BJ (cell line): ENCODE results near the gene TNFRSF8. TPM values are rescaled to one million over a fixed set of nuclear protein-coding genes. Genes with fewer than 3 reads are reported as not detected.

ENCODE experiments used
- CTCF ChIA-PET: fragments of 350-600 bp; formaldehyde crosslinking; extraction: SDS; loops from one replicate; lab custom pipeline; 2021; ENCODE audit warnings: antibody characterized with exemption, inconsistent platforms; lab: Yijun Ruan, JAX
- POLR2A ChIA-PET: fragments of 300-600 bp; sonication (Branson Sonifier 250); formaldehyde crosslinking; extraction: SDS; loops from one replicate; lab custom pipeline; 2021; ENCODE audit warnings: antibody characterized with exemption; lab: Charles Lee
- DNase-seq: peaks from one replicate; pipeline ENCODE4 v3.0.0-alpha.2; 2011; ENCODE audit warnings: low read depth
- H3K27me3 ChIP-seq: 2 replicates; pipeline ENCODE4 v1.6.0; 2011; ENCODE audit warnings: low read length; ENCODE audit not compliant: control insufficient read depth, insufficient read depth
- H3K36me3 ChIP-seq: 2 replicates; pipeline ENCODE4 v1.5.1; 2011; ENCODE audit warnings: low read length; ENCODE audit not compliant: control insufficient read depth, insufficient read depth
- H3K4me3 ChIP-seq: 2 replicates; pipeline ENCODE4 v1.5.1; 2011; ENCODE audit warnings: low read depth, mild to moderate bottlenecking, control low read depth, low read length
- polyA plus RNA-seq: library from polyadenylated mRNA; depleted of rRNA; stranded (reverse); fragments of >200 nt; gene quantifications from 2 replicates; pipeline ENCODE4 v1.2.3, GENCODE V29; 2011
- TF ChIP-seq, protein P1 (sequence below): IDR thresholded peaks from 2 replicates; pipeline ENCODE4 v1.5.1; 2011; ENCODE audit warnings: low read depth, mild to moderate bottlenecking, control low read depth, inconsistent platforms, low read length, moderate library complexity; ENCODE audit not compliant: insufficient read depth

Gene TNFRSF8
- polyA plus RNA-seq, 1 experiment = not detected

DNA sequence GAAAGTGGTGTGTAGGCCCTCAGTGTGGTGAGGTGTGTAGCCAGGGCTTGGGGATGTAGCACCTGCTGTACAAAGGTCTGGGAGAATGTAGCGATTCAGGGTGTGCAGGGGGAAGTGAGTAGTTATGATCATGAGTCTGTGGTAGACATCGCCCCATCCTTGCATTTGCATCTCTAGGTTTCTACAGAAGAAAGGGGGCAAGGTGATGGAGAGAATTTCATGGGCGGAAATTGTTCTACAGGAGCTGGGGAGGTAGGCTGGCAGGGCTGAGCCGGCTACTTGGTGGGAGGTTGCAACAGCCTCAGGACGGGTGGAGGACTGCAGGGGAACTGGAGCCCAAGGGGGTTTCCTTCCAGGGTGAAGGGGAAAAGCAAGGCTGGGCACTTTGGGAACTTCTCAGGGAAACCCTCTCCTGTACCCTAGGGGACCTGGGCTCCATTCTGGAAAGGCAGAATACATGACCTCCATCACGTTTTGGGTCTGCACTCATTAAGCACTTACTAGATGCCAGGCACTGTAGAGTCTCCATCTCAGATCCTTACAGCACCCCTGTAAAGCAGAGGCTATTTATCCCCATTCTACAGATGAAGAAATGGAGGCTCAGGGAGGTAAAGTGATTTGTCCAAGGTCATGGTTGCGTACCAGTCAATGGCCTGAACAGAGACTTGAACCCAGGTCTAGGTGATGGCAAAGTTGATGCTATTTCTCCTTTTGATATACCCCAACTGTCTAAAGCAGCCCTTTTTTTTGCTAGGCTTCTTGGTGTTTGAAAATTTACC lies 89.2 kb downstream of the TNFRSF8 start:
- TF ChIP-seq, protein P1, sequence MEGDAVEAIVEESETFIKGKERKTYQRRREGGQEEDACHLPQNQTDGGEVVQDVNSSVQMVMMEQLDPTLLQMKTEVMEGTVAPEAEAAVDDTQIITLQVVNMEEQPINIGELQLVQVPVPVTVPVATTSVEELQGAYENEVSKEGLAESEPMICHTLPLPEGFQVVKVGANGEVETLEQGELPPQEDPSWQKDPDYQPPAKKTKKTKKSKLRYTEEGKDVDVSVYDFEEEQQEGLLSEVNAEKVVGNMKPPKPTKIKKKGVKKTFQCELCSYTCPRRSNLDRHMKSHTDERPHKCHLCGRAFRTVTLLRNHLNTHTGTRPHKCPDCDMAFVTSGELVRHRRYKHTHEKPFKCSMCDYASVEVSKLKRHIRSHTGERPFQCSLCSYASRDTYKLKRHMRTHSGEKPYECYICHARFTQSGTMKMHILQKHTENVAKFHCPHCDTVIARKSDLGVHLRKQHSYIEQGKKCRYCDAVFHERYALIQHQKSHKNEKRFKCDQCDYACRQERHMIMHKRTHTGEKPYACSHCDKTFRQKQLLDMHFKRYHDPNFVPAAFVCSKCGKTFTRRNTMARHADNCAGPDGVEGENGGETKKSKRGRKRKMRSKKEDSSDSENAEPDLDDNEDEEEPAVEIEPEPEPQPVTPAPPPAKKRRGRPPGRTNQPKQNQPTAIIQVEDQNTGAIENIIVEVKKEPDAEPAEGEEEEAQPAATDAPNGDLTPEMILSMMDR = no peak
- Histone ChIP-seq H3K27me3 (no peaks in the 10 kb centered on the region), H3K36me3 (no peaks in the 10 kb centered on the region), H3K4me3 (no peak overlapping the region)
- DNase-seq = no peak
- ChIA-PET CTCF (interaction anchor here (1.0 to 1.4 kb wide), 3 partner anchors 9 to 31 kb away, joined by 3 to 5 read pairs (median 5); no protein-coding TSS in a partner anchor), POLR2A (no interaction called here)

DNA sequence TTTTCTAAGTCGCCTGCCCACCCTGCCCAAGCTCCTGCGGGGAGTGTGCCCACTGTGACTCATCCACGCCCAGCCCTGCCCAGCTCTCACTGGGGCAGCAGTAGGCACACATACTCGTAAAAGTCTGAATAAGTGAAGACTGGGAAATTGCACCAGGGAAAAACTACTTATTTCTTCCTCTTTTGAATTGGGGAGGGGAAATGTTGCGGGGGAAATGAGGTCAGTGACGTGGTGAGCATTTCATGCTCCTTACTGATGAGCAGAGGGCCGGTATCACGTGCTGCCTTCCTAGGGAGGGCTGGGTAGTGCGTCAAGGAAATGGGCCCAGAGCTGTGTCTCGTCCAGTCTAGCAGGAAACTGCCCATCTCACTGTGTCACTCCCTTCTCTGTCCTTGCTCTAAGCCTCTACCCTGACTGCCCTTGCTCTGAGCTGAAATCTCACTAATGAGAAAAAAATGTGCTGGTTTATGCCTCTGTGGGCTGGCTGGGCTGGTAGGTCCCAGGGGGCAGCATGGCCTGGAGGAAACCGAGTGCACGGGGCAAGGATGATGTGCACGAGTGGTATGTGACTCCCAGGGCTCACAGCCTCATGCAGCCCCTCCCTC lies 90.2 kb downstream of the TNFRSF8 start:
- POLR2A ChIA-PET = no interaction called here
- CTCF ChIA-PET = interaction anchor here (1.0 to 1.4 kb wide), 4 partner anchors 8 to 31 kb away, joined by 3 to 5 read pairs (median 4); no protein-coding TSS in a partner anchor
- Histone ChIP-seq H3K4me3 (no peak overlapping the region), H3K27me3 (no peaks in the 10 kb centered on the region), H3K36me3 (no peaks in the 10 kb centered on the region)
- DNase-seq = peak; percentile 56
- TF ChIP-seq, protein P1 = peak; percentile 18; the same call in 1 of the 2 replicates

DNA sequence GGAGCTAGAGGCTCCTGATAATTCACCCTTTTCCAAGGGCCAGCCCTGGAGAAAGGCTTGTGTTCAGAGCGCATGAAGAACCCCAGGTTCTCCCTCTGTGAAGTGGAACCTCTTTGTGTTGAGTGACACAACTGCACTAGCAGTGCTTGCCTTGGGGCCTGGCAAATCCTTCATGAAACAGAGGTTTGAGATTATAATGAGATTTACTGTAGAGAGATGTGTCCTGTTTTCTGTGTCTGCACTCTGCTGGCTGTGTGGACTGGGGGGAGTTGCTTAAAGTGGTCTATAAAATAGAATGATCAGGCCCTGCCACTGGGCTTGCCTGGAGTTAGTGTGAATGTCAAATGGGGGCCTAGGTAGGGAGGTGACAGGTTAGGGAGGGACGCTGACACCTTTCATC lies 92.2 kb downstream of the TNFRSF8 start:
- ChIA-PET POLR2A (no interaction called here), CTCF (no interaction called here)
- Histone ChIP-seq H3K36me3 (no peaks in the 10 kb centered on the region), H3K27me3 (no peaks in the 10 kb centered on the region), H3K4me3 (no peak overlapping the region)
- TF ChIP-seq, protein P1 = no peak
- no peak for DNase-seq

DNA sequence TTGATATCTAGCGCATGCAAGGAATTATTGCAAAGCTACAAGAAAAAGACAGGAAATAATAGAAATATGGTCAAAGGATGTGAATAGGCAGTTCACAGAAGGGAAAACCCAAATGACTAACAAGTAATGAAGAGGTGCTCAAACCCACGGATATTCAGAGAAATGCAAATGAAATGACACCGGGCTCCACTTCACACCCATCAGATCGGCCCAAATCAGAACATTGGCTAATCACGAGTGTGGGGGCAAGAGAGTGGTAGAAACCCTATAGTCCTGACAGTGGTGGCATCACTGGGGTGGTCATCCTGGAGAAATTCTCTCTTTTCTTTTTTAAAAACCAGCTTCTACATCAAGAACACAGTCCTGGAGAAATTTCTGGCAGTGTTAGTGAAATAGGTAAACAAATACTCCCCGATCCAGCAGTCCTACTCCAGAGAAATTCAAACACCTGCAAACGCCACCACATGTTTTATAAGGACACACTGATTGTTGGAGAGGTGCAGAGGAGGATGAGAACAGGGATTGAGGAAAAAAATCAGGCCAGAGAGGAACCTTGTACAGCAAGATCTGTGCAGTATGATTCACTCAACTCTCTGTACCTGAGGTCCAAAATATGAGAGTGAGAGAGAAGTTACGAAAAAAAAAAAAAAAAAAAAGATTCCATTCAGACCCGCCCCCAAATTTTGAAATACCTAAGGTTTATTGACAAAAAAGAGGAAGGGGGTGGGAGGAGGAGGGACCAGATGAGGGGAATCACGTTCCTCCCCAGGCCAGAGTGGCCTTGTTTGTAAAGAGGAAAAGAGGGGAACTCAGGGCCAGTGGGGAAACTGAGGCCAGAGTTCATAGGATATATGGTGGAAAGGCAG lies 94.5 kb downstream of the TNFRSF8 start:
- no peaks in the 10 kb centered on the region for H3K36me3 ChIP-seq
- CTCF ChIA-PET = interaction anchor here (0.5 to 1.7 kb wide), 2 partner anchors 20 to 48 kb away, joined by 3 to 4 read pairs; no protein-coding TSS in a partner anchor
- H3K27me3 ChIP-seq = no peaks in the 10 kb centered on the region
- TF ChIP-seq, protein P1 = no peak
- H3K4me3 ChIP-seq = no peak overlapping the region
- DNase-seq = no peak
- POLR2A ChIA-PET = no interaction called here
